Measurements from ENCODE around the gene ATP2B1.
"Not testable (repeated sequence)": the region's sequence is repeated elsewhere in the genome, so short reads cannot be mapped to it uniquely, and the experiment has no call there.

Gene ATP2B1

GRCh38 chr12:89700191-89700810 lies 8.3 kb downstream of the ATP2B1 start:
- H3K4me3 ChIP-seq (ENCODE audit: low read depth, low read length), result no peak overlapping the region
- no peak for TF ChIP-seq CTCF (IDR thresholded peaks at IDR 0.05; ENCODE audit: insufficient read depth, low read depth, low read length, missing control alignments)
- no peak for DNase-seq (ENCODE audit: low read depth)

GRCh38 chr12:89698607-89699006 lies 10.0 kb downstream of the ATP2B1 start:
- no peak overlapping the region for H3K4me3 ChIP-seq (ENCODE audit: low read depth, low read length)
- no peak for DNase-seq (ENCODE audit: low read depth)
- no peak for TF ChIP-seq CTCF (IDR thresholded peaks at IDR 0.05; ENCODE audit: insufficient read depth, low read depth, low read length, missing control alignments)

GRCh38 chr12:89697728-89698127 lies 10.9 kb downstream of the ATP2B1 start:
- DNase-seq (ENCODE audit: low read depth); H3K4me3 ChIP-seq (ENCODE audit: low read depth, low read length): not testable (repeated sequence)

GRCh38 chr12:89697296-89697695 lies 11.3 kb downstream of the ATP2B1 start:
- no peak for DNase-seq (ENCODE audit: low read depth)
- no peak overlapping the region for H3K4me3 ChIP-seq (ENCODE audit: low read depth, low read length)
- no peak for TF ChIP-seq CTCF (IDR thresholded peaks at IDR 0.05; ENCODE audit: insufficient read depth, low read depth, low read length, missing control alignments)

GRCh38 chr12:89695830-89696229 lies 12.8 kb downstream of the ATP2B1 start:
- no peak for DNase-seq (ENCODE audit: low read depth)
- no peak for TF ChIP-seq CTCF (IDR thresholded peaks at IDR 0.05; ENCODE audit: insufficient read depth, low read depth, low read length, missing control alignments)
- no peak overlapping the region for H3K4me3 ChIP-seq (ENCODE audit: low read depth, low read length)

- H3K4me3 ChIP-seq (ENCODE audit: low read depth, low read length), result no peak overlapping the region
- no peak for TF ChIP-seq CTCF (IDR thresholded peaks at IDR 0.05; ENCODE audit: insufficient read depth, low read depth, low read length, missing control alignments)
- DNase-seq (ENCODE audit: low read depth), result no peak
Measured at GRCh38 chr12:89695100-89695499, 13.5 kb downstream of the ATP2B1 start.

GRCh38 chr12:89694542-89694941 lies 14.1 kb downstream of the ATP2B1 start:
- TF ChIP-seq CTCF (IDR thresholded peaks at IDR 0.05; ENCODE audit: insufficient read depth, low read depth, low read length, missing control alignments), result no peak

More at GRCh38 chr12:89694542-89694941, 14.1 kb downstream of the ATP2B1 start:
- no peak for DNase-seq (ENCODE audit: low read depth)
- no peak overlapping the region for H3K4me3 ChIP-seq (ENCODE audit: low read depth, low read length)
